Spleen (tissue), 11 donors: Measurements from ENCODE around the gene YIPF3. TPM values are rescaled to one million over a fixed set of nuclear protein-coding genes. Genes with fewer than 3 reads are reported as not detected.

Experiments used
- DNase-seq: peaks from one replicate; pipeline ENCODE4 v3.0.0-alpha.2; 2020
- H3K27ac ChIP-seq, 8 donors: fragments of 200-600 bp; sonication (generic) in 7 of 8; 1 replicate in 4 of 8; 2 replicates in 4 of 8; pipeline versions ENCODE4 v1.5.0 to v1.8.0; 2016 to 2021; ENCODE audit warnings: inconsistent platforms in 4 of 8, mild to moderate bottlenecking in 4 of 8, moderate library complexity in 1 of 8
- H3K27me3 ChIP-seq, 7 donors: fragments of 200-600 bp; sonication (generic) in 6 of 7; replicated peaks in 1 of 7; 1 replicate in 4 of 7; 2 replicates in 3 of 7; pipeline versions ENCODE4 v1.5.0 to v1.8.0; 2016 to 2021; ENCODE audit warnings: inconsistent platforms in 3 of 7, mild to moderate bottlenecking in 1 of 7
- H3K36me3 ChIP-seq, 6 donors: fragments of 200-600 bp; sonication (generic) in 5 of 6; 1 replicate in 4 of 6; 2 replicates in 2 of 6; pipeline versions ENCODE4 v1.5.0 to v1.8.0; 2016 to 2021; ENCODE audit warnings: inconsistent platforms in 2 of 6
- H3K4me1 ChIP-seq, 6 donors: fragments of 200-600 bp; sonication (generic) in 5 of 6; 1 replicate in 3 of 6; 2 replicates in 3 of 6; pipeline versions ENCODE4 v1.5.0 to v1.8.0; 2016 to 2021; ENCODE audit warnings: inconsistent platforms in 3 of 6
- H3K4me3 ChIP-seq, 8 donors: fragments of 200-600 bp; sonication (generic) in 7 of 8; 1 replicate in 4 of 8; 2 replicates in 4 of 8; pipeline versions ENCODE4 v1.5.0 to v1.8.0; 2016 to 2021; ENCODE audit warnings: inconsistent platforms in 4 of 8, mild to moderate bottlenecking in 4 of 8, moderate library complexity in 2 of 8
- H3K9me3 ChIP-seq, 8 donors: fragments of 200-600 bp; sonication (generic) in 7 of 8; 1 replicate in 4 of 8; 2 replicates in 4 of 8; pipeline versions ENCODE4 v1.5.0 to v1.8.0; 2016 to 2021; ENCODE audit warnings: inconsistent platforms in 4 of 8
- POLR2A ChIP-seq, 3 donors: fragments of 450-650 bp; IDR thresholded peaks; one replicate each; pipeline ENCODE4 v1.5.1; 2017; ENCODE audit warnings: antibody characterized with exemption in 3 of 3, mild to moderate bottlenecking in 1 of 3
- POLR2AphosphoS5 ChIP-seq, 3 donors: sonication (generic); formaldehyde crosslinking; IDR thresholded peaks; one replicate each; pipeline ENCODE4 v1.5.1; 2017; ENCODE audit warnings: antibody characterized with exemption in 3 of 3
- WGBS, 5 donors: extraction: QIAGEN DNeasy Blood & Tissue Kit in 3 of 5; methylation state at CpG; one replicate each; pipeline versions ENCODE4 v1.1.5 to v1.1.7; 2013 to 2018; 5-methylcytosine and 5-hydroxymethylcytosine counted together
- intact Hi-C: fragments of 100-400 bp; cut with DNase I; formaldehyde crosslinking; loops from one replicate; pipeline ENCODE4 v1.15.0; 2023; ENCODE audit warnings: low total_unique reads
- polyA plus RNA-seq, 3 donors: library from polyadenylated mRNA; stranded (reverse); fragments of 200-250 nt; gene quantifications; one replicate each; pipeline ENCODE4 v1.2.1, GENCODE V29; 2013
- total RNA-seq, 7 donors: library from RNA; depleted of rRNA in 3 of 7; stranded (reverse); fragments of >200 nt in 3 of 7; fragmentation: NEBNext Ultra II Directional in 4 of 7; extraction: Animal tissue kit (Norgen Biotek cat#: 25700) in 4 of 7; gene quantifications; one replicate each; pipeline versions ENCODE4 v1.1.0 to v1.2.1, GENCODE V29; 2016 to 2021
- TF ChIP-seq, protein P1 (sequence below), 11 experiments: fragments of 200-600 bp in 7 of 11; fragments of 450-650 bp in 4 of 11; sonication (generic) in 4 of 11; IDR thresholded peaks in 8 of 11; conservative IDR thresholded peaks in 3 of 11; 1 replicate in 7 of 11; 2 replicates in 4 of 11; pipeline versions ENCODE4 v1.4.0 to v1.8.0; 2016 to 2021; ENCODE audit warnings: antibody characterized with exemption in 11 of 11, inconsistent platforms in 4 of 11, mild to moderate bottlenecking in 1 of 11
- donor health status: healthy with polysubstance abuse.
- donor health status: DM: no; HTN: no; CAD: no; lungs with moderate emphysema.
- donor health status: DM: no; HTN: no; CAD: no.
- donor health status: Bipolar disorder and iron deficiency.
- donor health status: healthy.
- donor health status: DM: no; HTN: no; CAD: no.
- donor health status: DM: yes; HTN: yes; CAD: no.

YIPF3 gene
- total and polyA plus RNA-seq, 10 donors = 38.0 to 80.1 (median 63.8) TPM

GRCh38 chr6:43509984-43510826 lies 6.5 kb downstream of the YIPF3 start, which contains the start of gene LRRC73:
LRRC73 (minus strand) TSS chr6:43510346; CDS start chr6:43509785, 561 bp downstream.
- Histone ChIP-seq H3K27ac (peak within 1 kb of the TSS in 7 of 8 donors; percentile 29 to 78 (median 64)), H3K4me1 (peaks cover 28 to 95% (median 55%) of the 10 kb centered on the region in 6 donors), H3K4me3 (peak within 1 kb of the TSS; percentile 67 to 86 (median 80)), H3K27me3 (peaks cover 3 to 31% (median 10%) of the 10 kb centered on the region in 7 donors), H3K9me3 (no peaks in the 10 kb centered on the region), H3K36me3 (peaks cover 5 to 54% (median 42%) of the 10 kb centered on the region in 6 donors)
- DNase-seq = peak; percentile 97
- intact Hi-C loops = loop anchor here (5.0 kb wide), 2 partner anchors 58 to 248 kb away; no protein-coding TSS in a partner anchor
- WGBS, 5 donors = 9 to 26% (median 11%) methylated on average over 28 to 96 of the region's 96 CpGs
- TF ChIP-seq POLR2AphosphoS5 (IDR thresholded peaks at IDR 0.05) (peak; percentile 89 to 91 (median 89)), POLR2A (IDR thresholded peaks at IDR 0.05) (no peak)
- TF ChIP-seq, protein P1, sequence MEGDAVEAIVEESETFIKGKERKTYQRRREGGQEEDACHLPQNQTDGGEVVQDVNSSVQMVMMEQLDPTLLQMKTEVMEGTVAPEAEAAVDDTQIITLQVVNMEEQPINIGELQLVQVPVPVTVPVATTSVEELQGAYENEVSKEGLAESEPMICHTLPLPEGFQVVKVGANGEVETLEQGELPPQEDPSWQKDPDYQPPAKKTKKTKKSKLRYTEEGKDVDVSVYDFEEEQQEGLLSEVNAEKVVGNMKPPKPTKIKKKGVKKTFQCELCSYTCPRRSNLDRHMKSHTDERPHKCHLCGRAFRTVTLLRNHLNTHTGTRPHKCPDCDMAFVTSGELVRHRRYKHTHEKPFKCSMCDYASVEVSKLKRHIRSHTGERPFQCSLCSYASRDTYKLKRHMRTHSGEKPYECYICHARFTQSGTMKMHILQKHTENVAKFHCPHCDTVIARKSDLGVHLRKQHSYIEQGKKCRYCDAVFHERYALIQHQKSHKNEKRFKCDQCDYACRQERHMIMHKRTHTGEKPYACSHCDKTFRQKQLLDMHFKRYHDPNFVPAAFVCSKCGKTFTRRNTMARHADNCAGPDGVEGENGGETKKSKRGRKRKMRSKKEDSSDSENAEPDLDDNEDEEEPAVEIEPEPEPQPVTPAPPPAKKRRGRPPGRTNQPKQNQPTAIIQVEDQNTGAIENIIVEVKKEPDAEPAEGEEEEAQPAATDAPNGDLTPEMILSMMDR (IDR thresholded peaks at IDR 0.05 in 8 of 11, conservative IDR thresholded peaks at IDR 0.05 in 3 of 11) = peak in 1 of 11 experiments; percentile 15

GRCh38 chr6:43509142-43509983 lies 7.4 kb downstream of the YIPF3 start:
- Histone ChIP-seq H3K9me3 (no peaks in the 10 kb centered on the region), H3K4me3 (peak overlapping the region; percentile 67 to 86 (median 80)), H3K27me3 (peaks cover 3 to 31% (median 10%) of the 10 kb centered on the region in 7 donors), H3K36me3 (peaks cover 5 to 54% (median 46%) of the 10 kb centered on the region in 6 donors), H3K4me1 (peaks cover 21 to 90% (median 47%) of the 10 kb centered on the region in 6 donors), H3K27ac (peak overlapping the region in 4 of 8 donors; percentile 64 to 78 (median 71))
- WGBS, 5 donors = 9 to 28% (median 12%) methylated on average over 22 to 69 of the region's 69 CpGs
- TF ChIP-seq POLR2A (IDR thresholded peaks at IDR 0.05) (no peak), POLR2AphosphoS5 (IDR thresholded peaks at IDR 0.05) (no peak)
- TF ChIP-seq, protein P1 (IDR thresholded peaks at IDR 0.05 in 8 of 11, conservative IDR thresholded peaks at IDR 0.05 in 3 of 11) = no peak
- DNase-seq = no peak
- intact Hi-C loops = loop anchor here (5.0 kb wide), 2 partner anchors 57 to 247 kb away; no protein-coding TSS in a partner anchor

- H3K36me3 ChIP-seq = peaks cover 5 to 54% (median 46%) of the 10 kb centered on the region in 6 donors
- peak; percentile 73 for DNase-seq
- H3K27ac ChIP-seq = no peak overlapping the region
- peaks cover 3 to 31% (median 10%) of the 10 kb centered on the region in 7 donors for H3K27me3 ChIP-seq
- peak overlapping the region in 2 of 8 donors; percentile 78 to 86 for H3K4me3 ChIP-seq
- peaks cover 21 to 83% (median 41%) of the 10 kb centered on the region in 6 donors for H3K4me1 ChIP-seq
- WGBS, 5 donors = 68 to 76% (median 73%) methylated on average over 8 of the region's 8 CpGs
- H3K9me3 ChIP-seq = no peaks in the 10 kb centered on the region
- intact Hi-C loops = loop anchor here (5.0 kb wide), 2 partner anchors 56 to 246 kb away; no protein-coding TSS in a partner anchor
- TF ChIP-seq POLR2AphosphoS5 (IDR thresholded peaks at IDR 0.05) = no peak
- TF ChIP-seq POLR2A (IDR thresholded peaks at IDR 0.05) = no peak
- TF ChIP-seq, protein P1 (IDR thresholded peaks at IDR 0.05 in 8 of 11, conservative IDR thresholded peaks at IDR 0.05 in 3 of 11) = no peak
Observed at GRCh38 chr6:43508481-43509141, 8.1 kb downstream of the YIPF3 start.
